LHCN-M2 (cell line): ENCODE results near the gene CLIC3. TPM values are rescaled to one million over a fixed set of nuclear protein-coding genes. Genes with fewer than 3 reads are reported as not detected.

Experiments
- DNase-seq: peaks from one replicate; pipeline ENCODE4 v3.0.0-alpha.2; 2012; ENCODE audit warnings: low read depth
- total RNA-seq: library from RNA; depleted of rRNA; stranded (reverse); fragments of >200 nt; gene quantifications from 2 replicates; pipeline ENCODE4 v1.2.3, GENCODE V29; 2014

Gene CLIC3
- total RNA-seq, 1 experiment from 2014 or later = 0.52 TPM

GRCh38 chr9:136981588-136982231 lies 14.7 kb downstream of the CLIC3 start:
- no peak for DNase-seq

GRCh38 chr9:136980669-136981478 lies 15.5 kb downstream of the CLIC3 start:
- DNase-seq = no peak

- no peak for DNase-seq
Measured at GRCh38 chr9:136979769-136980587, 16.4 kb downstream of the CLIC3 start.

- DNase-seq = no peak
Measured at GRCh38 chr9:136978865-136979544, 17.4 kb downstream of the CLIC3 start.

GRCh38 chr9:136978073-136978864 lies 18.1 kb downstream of the CLIC3 start:
- DNase-seq = no peak

GRCh38 chr9:136977649-136978072 lies 18.7 kb downstream of the CLIC3 start:
- DNase-seq = no peak

- DNase-seq = no peak
Measured at GRCh38 chr9:136977223-136977622, 19.1 kb downstream of the CLIC3 start, which contains the start of gene PTGDS. PTGDS (plus strand) TSS chr9:136977504; CDS start chr9:136977579, 75 bp downstream.

GRCh38 chr9:136975644-136976043 lies 20.7 kb downstream of the CLIC3 start:
- DNase-seq = no peak

- DNase-seq = no peak
Measured at GRCh38 chr9:136974817-136975535, 21.4 kb downstream of the CLIC3 start.

GRCh38 chr9:136973618-136974617 lies 22.4 kb downstream of the CLIC3 start:
- no peak for DNase-seq

GRCh38 chr9:136972743-136973142 lies 23.6 kb downstream of the CLIC3 start:
- DNase-seq = no peak

GRCh38 chr9:136972335-136972734 lies 24.0 kb downstream of the CLIC3 start:
- DNase-seq = no peak

GRCh38 chr9:136971746-136972145 lies 24.6 kb downstream of the CLIC3 start:
- DNase-seq = no peak

GRCh38 chr9:136970361-136970760 lies 26.0 kb downstream of the CLIC3 start:
- no peak for DNase-seq

- no peak for DNase-seq
Measured at GRCh38 chr9:136969774-136970173, 26.6 kb downstream of the CLIC3 start.

GRCh38 chr9:136969150-136969549 lies 27.2 kb downstream of the CLIC3 start:
- DNase-seq = no peak

- no peak for DNase-seq
Measured at GRCh38 chr9:136968333-136969127, 27.8 kb downstream of the CLIC3 start.
